GM19324 (cell line): Measurements from ENCODE around the gene TIE1.

Experiments
- ATAC-seq: cut with Tn5 transposase; IDR thresholded peaks from one replicate; pipeline ENCODE4 v1.9.1; 2021; ENCODE audit warnings: mild to moderate bottlenecking, moderate library complexity; ENCODE audit not compliant: unreplicated experiment, low FRiP score

TIE1 gene

DNA sequence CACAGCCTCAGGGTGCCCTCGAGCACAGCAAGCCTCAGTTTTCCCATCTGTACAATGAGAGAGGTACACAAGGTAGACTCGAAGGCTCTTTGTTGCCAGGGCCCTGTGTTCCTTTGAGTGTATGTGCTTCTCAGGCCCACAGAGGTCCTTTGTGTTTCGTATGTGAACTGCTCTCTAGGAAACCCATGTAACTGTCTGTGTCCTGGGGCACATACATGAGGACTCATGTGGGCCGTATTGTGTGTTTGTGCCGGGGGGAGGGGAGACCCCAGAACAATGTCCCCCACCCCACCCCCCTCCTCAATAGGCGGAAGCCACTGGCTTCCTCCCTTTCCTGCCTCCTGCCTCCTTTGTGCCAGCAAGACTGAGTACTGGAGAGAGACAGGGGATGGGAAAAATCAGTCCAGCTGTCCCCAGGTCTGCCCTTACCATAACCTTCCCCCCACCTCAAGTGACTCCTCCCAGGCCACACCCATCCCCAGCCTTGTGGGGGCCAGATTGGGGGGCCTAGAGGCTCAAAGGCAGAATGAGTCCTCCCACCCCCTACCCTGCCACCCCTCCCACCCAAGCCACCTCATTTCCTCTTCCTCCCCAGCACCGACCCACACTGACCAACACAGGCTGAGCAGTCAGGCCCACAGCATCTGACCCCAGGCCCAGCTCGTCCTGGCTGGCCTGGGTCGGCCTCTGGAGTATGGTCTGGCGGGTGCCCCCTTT is at the start of gene TIE1:
Gene TIE1 (plus strand): TSS at position 605 of the 717 bp plus-strand sequence. CDS start 90 bp downstream, at position 695.
- ATAC-seq, result no peak

GRCh38 chr1:43251024-43251423 is 49.8 kb upstream of the TIE1 start:
- ATAC-seq, result no peak

DNA sequence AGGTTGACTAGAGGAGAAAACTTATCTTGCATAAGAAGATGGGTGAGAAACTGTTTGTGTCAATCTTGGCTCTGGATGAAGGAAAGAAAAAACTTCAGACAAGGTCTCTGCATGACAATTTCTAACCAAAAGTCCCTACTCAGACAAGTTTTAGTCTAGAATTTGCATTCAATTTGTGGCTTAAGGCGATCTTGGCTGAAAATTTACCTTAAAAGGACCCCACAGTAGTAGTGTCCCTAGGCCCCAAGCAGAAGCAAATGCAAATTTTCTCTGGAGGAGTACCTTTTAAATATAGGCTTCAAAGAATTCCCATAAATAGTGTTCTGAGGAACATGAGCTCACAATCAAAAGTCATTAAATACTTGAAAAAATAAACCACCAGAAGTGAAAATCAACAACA is 48.6 kb upstream of the TIE1 start:
- no peak for ATAC-seq

DNA sequence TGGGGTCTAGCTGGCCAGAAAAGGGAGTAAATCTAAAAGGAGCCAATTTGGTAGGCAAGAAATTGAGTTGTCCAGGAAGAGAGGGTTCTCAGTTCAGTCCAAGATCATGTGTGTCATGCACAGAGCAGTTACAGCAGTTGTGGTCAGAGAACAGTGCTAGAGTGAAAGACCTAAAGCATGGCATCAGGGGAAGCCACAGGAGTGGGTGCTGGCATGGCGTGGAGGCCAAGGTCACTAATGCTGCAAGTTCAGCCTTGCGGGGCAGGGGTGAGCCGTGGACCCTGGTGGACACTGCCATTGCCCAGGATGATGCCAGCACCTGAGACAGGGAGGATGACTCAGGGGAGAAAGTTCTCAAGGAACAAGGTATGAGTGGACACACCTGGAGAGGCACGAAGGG is 47.6 kb upstream of the TIE1 start:
- no peak for ATAC-seq

DNA sequence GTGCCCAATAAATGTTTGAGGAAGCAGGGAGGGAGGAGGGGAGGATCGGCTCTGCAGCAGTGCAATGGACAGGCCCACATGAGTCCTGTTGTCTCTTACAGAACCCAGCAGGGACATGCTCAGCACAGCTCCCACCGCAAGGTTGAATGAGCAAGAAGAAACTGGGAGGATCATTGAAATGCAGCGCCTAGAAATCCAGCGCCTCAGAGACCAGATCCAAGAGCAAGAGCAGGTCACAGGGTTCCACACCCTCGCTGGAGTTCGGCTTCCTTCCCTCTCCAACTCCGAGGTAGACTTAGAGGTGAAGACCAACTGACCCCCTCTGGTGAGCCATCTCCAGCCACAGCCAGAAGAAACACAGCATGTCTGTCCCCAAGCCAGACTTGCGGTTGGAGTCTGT is 46.9 kb upstream of the TIE1 start:
- ATAC-seq, result no peak

- no peak for ATAC-seq
Measured at GRCh38 chr1:43255438-43256210, 45.2 kb upstream of the TIE1 start.

DNA sequence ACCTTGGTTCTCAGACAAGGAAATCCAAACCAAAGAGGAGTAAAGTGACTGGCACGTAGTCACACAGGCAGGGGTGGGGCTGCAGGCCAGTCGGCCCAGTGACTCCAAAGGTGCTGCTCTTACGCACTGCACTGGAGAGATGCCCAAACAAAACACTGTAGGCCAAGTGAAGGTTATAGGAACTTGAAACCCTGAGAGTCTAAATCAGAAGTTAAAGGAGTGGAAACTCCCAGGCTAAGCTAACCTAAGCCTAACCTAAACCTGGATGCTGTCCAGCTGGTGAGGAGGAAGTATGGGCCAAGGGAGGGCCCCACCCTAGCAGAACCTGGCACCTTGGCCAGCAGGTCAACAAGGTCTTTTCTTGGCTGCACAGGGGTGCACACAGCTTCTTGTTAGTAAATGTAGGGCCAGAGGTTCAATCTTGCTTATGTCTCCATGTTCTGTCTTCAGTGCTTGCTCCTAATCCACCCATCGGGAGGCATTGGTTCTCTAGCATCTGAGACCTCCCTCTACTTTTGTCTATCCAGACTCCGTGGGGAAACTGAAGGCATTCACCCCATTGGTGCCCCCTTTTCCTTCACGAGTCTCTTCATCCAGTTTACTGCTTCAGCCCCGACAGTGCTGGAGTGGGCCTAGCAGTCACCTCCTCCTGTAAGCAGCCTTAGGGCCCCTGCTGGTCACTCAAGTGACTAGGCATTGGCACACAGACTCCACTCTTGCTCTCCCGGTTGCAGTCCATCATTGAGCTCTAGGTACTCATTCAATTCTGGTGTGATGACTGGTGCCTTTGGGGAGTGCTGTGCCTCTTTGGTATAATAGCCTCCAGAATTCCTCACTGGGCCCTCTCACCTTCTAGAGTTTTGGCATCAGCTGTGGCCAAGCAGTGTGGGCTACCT is 43.9 kb upstream of the TIE1 start:
- ATAC-seq, result no peak

DNA sequence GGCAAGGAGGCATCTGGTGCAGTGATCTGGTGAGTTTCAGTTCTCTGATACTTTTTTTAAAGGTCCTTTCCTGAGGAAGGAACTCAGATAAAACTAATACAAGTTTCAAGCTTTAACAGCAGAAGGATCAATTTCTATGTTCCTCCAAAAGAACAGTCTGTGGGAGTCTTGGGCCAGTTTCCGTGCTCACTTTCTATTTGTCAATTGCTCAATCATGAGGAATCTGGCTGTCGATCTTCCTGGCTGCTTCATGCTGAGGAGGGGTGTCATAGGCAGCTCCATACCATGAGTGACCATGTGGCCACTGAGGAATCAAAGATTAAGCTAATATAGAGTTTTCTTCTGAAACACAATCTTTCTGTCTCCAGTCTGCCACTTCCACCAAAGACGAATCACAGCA is 42.4 kb upstream of the TIE1 start:
- no peak for ATAC-seq

DNA sequence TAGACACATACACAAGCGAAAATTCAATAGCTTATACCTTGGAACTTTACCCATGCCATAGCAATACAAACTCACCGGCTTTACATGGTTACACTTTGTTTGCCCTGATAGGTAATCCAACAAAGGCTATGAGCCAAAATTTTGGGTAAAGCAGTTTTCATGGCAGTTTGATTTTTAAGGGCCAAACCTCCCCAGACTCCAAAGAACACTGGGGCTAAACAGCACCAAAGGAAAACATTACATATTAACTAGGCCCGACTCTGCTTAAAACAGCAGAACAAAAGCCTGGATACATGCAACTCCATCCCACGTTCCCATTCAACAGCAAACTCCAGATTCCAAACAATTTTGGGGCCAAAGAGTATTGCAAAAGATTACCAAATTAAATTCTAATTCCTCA is 35.4 kb upstream of the TIE1 start:
- ATAC-seq, result no peak

DNA sequence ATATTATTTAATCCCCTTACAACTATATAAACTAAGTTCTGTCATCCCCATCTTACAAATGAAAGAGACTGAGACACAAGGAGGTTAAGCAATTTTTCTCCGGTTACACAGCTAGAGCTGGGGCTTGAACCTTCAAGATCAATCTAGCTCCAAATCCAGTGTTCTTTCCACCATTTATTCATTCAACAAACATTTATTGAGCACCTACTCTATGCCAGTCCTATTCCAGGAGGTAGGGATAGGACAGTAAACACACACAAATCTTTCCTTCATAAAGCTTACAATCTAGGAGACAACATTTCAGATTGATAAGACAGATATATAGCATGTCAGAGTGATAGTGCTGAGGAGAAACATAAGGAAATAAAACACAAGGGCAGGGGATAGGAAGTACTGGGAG is 33.9 kb upstream of the TIE1 start:
- ATAC-seq, result no peak

- no peak for ATAC-seq
Measured at GRCh38 chr1:43267291-43267805, 33.4 kb upstream of the TIE1 start.

GRCh38 chr1:43267818-43268425 is 32.9 kb upstream of the TIE1 start:
- no peak for ATAC-seq

DNA sequence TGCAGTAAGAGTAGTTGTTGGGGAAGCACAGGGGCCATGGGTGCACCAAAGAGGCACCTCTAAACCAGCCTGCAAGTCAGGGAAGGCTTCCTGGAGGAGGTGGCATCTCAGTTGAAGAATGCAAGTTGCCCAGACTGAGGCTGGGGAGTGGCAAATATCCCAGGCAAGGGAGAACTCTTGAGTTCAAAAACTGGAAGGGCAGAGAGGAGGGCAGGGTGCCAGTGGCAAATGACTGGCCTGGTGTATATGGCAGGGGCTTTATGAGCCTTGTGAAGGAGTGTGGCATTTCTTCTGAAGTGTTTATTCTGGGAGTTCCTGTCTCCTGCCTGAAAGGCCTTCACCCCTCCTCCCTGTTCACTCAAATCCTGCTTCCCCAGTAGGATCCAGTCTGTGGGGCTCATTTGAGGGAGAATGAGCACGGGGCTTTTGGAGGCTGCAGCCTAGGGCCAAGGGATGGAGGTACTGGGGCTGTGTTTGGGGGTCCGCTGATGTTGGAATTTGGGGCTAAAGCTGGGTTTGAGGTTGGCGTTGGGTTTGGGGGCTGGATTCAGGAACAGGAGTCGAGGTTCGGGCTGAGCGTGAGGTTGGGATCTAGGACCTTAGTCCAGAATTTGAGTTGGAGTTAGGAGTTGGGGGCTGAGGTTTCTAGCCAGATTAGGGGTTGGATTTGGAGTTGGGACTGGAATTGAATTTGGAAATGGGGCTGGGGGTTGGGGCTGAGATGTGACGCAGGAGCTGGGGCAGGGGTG is 31.0 kb upstream of the TIE1 start, which contains the start of gene TMEM125:
Gene TMEM125 (plus strand): TSS at position 357 of the 749 bp plus-strand sequence. CDS start 2,740 bp downstream, outside the sequence.
- no peak for ATAC-seq

GRCh38 chr1:43270421-43271095 is 30.2 kb upstream of the TIE1 start:
- ATAC-seq, result no peak

GRCh38 chr1:43271186-43272118 is 29.3 kb upstream of the TIE1 start:
- no peak for ATAC-seq

DNA sequence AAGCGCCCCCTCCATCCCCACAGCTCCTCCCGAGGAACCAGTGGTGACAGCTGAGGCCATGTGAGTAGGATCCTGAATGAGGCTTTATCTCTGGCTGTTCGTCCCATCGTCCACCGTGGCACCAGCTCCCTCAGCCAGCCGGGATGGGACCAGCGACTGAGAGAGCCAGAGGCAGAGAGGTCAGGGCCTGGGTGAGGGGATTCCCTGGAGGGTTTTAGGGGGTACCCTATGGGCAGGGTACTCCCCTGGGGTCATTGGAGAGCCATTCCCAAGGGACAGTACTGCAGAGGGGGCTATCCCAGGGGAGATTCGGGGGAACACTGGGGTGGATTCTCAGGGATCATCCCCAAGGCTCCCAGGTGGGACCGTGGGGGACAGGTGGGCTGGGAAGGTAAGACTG is 28.6 kb upstream of the TIE1 start:
- no peak for ATAC-seq

GRCh38 chr1:43272576-43273571 is 27.9 kb upstream of the TIE1 start:
- no peak for ATAC-seq
